ENCODE measurements around the gene EPS8L3. TPM values are rescaled to one million over a fixed set of nuclear protein-coding genes. Genes with fewer than 3 reads are reported as not detected.

Gene EPS8L3
- total RNA-seq, 4 donors from 2014 or later, result 1.4 TPM; not detected in 3

DNA sequence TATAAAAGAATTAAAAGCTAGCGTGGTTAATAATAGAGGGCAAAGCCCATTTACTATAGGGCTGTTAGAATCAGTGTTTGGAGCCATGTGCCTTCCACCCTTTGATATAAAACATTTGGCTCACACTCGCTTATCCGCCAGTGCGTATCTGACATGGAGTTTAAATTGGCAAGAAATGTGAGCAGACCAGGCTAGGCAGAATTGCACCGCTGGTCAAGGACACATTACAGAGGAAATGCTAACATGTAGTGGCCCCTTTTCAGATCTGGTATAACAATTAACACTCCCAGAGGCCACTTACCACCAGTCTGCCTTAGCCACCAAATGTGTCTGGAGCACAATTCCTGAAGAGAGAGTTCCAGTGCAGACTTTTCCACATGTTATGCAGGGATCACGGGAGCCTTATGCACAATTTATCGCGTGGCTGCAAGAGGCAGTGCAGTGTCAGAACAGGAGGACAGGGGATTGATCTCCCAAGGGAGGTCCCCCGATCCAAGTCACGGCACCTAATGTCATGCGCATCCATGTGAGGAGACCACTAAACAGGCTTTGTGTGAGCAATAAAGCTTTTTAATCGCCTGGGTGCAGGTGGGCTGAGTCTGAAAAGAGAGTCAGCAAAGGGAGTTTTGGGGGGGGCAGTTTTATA is 36.9 kb downstream of the EPS8L3 start:
- Histone ChIP-seq H3K27me3 (no peaks in the 10 kb centered on the region), H3K4me3 (no peak overlapping the region), H3K9me3 (no peaks in the 10 kb centered on the region), H3K4me1 (no peaks in the 10 kb centered on the region), H3K27ac (no peak overlapping the region), H3K36me3 (no peaks in the 10 kb centered on the region)
- intact Hi-C loops (cut with DNase I; ENCODE audit: low total_unique reads) (no loop called here), in situ Hi-C loops (cut with MboI; ENCODE audit: low sequenced_read_pairs in 4 of 4) (no loop called here)
- ATAC-seq (no peak), DNase-seq (no peak)
- no peak for TF ChIP-seq POLR2A (IDR thresholded peaks at IDR 0.05)
- TF ChIP-seq, protein P1, sequence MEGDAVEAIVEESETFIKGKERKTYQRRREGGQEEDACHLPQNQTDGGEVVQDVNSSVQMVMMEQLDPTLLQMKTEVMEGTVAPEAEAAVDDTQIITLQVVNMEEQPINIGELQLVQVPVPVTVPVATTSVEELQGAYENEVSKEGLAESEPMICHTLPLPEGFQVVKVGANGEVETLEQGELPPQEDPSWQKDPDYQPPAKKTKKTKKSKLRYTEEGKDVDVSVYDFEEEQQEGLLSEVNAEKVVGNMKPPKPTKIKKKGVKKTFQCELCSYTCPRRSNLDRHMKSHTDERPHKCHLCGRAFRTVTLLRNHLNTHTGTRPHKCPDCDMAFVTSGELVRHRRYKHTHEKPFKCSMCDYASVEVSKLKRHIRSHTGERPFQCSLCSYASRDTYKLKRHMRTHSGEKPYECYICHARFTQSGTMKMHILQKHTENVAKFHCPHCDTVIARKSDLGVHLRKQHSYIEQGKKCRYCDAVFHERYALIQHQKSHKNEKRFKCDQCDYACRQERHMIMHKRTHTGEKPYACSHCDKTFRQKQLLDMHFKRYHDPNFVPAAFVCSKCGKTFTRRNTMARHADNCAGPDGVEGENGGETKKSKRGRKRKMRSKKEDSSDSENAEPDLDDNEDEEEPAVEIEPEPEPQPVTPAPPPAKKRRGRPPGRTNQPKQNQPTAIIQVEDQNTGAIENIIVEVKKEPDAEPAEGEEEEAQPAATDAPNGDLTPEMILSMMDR (IDR thresholded peaks at IDR 0.05 in 4 of 5, conservative IDR thresholded peaks at IDR 0.05 in 1 of 5), result no peak

DNA sequence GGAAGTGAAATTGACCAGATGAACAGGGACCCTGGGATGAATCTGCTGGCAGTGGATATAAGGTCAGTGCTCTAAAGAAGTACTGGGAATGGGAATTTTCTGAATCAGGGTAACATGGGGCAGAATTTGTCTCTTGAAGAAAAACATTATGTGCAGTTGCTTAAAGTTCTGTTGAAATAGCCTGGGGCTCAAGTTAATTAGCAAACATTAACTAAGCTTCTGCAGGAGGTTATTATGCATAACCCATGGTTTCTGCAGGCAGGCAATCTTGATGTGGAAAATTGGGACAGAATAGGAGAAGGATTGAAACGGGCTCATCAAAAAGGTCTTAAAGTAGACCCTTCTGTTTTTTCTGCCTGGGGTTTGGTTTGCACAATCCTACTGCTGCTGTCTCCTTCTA is 37.7 kb downstream of the EPS8L3 start:
- H3K4me1 ChIP-seq, result no peaks in the 10 kb centered on the region
- in situ Hi-C loops (cut with MboI; ENCODE audit: low sequenced_read_pairs in 4 of 4), result no loop called here
- ATAC-seq (no peak), DNase-seq (no peak)
- intact Hi-C loops (cut with DNase I; ENCODE audit: low total_unique reads), result no loop called here
- no peaks in the 10 kb centered on the region for H3K9me3 ChIP-seq
- H3K27me3 ChIP-seq, result no peaks in the 10 kb centered on the region
- TF ChIP-seq POLR2A (IDR thresholded peaks at IDR 0.05), result no peak
- TF ChIP-seq, protein P1 (IDR thresholded peaks at IDR 0.05 in 4 of 5, conservative IDR thresholded peaks at IDR 0.05 in 1 of 5), result no peak
- no peaks in the 10 kb centered on the region for H3K36me3 ChIP-seq
- no peak overlapping the region for H3K27ac ChIP-seq
- H3K4me3 ChIP-seq, result no peak overlapping the region

DNA sequence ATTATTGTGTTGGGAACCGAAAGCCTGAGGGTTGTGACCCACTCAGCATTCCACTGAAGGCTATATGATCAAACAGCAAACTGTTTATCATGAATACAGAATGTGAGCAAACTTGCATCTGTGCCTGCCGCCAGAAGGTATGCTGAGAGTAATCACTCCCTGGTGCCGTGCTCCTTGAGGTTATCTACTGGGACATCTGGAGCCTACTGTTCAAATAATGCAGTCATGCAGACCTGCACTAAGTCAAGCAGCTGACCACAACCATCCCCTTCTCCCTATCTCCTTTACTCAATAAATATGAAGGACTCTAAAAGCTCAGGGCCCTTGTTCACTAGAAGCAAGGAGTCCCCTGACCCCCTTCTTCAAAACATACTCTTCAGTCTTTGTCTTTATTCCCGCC is 38.2 kb downstream of the EPS8L3 start:
- Histone ChIP-seq H3K27me3 (no peaks in the 10 kb centered on the region), H3K9me3 (no peaks in the 10 kb centered on the region), H3K4me3 (no peak overlapping the region), H3K27ac (no peak overlapping the region), H3K4me1 (no peaks in the 10 kb centered on the region), H3K36me3 (no peaks in the 10 kb centered on the region)
- DNase-seq, result no peak
- TF ChIP-seq, protein P1 (IDR thresholded peaks at IDR 0.05 in 4 of 5, conservative IDR thresholded peaks at IDR 0.05 in 1 of 5), result no peak
- no peak for TF ChIP-seq POLR2A (IDR thresholded peaks at IDR 0.05)
- no peak for ATAC-seq
- intact Hi-C loops (cut with DNase I; ENCODE audit: low total_unique reads) (no loop called here), in situ Hi-C loops (cut with MboI; ENCODE audit: low sequenced_read_pairs in 4 of 4) (no loop called here)

DNA sequence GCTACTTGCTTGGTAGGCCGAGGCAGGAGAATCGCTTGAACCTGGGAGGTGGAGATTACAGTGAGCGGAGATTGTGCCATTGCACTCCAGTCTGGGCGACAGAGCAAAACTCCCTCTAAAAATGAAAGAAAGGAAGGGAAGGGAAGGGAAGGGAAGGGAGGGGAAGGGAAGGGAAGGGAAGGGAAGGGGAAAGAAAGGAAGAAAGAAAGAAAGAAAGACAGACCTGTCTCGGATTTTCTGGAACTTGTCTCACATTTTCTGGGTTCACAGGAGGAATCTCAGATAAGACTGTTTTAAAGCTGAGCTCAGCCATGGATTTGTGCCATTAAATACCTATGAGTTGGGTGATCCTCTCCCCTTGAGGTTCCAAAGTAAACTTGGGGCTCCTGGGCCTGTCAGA is 38.8 kb downstream of the EPS8L3 start:
- DNase-seq, result no peak
- ATAC-seq, result no peak
- Histone ChIP-seq H3K36me3 (no peaks in the 10 kb centered on the region), H3K4me3 (no peak overlapping the region), H3K27me3 (no peaks in the 10 kb centered on the region), H3K9me3 (no peaks in the 10 kb centered on the region), H3K27ac (no peak overlapping the region), H3K4me1 (no peaks in the 10 kb centered on the region)
- TF ChIP-seq, protein P1 (IDR thresholded peaks at IDR 0.05 in 4 of 5, conservative IDR thresholded peaks at IDR 0.05 in 1 of 5), result no peak
- TF ChIP-seq POLR2A (IDR thresholded peaks at IDR 0.05), result no peak
- in situ Hi-C loops (cut with MboI; ENCODE audit: low sequenced_read_pairs in 4 of 4), result no loop called here
- intact Hi-C loops (cut with DNase I; ENCODE audit: low total_unique reads), result no loop called here
